H1 (cell line): ENCODE results near the gene SCN2A. TPM values are rescaled to one million over a fixed set of nuclear protein-coding genes. Genes with fewer than 3 reads are reported as not detected.

Source experiments
- polyA plus RNA-seq, 7 experiments: library from polyadenylated mRNA; depleted of rRNA in 3 of 7; stranded (reverse) in 5 of 7; unstranded in 2 of 7; fragments of >200 nt in 5 of 7; fragments of 200-250 nt in 2 of 7; gene quantifications; 1 replicate in 5 of 7; 2 replicates in 1 of 7; 4 replicates in 1 of 7; pipeline versions ENCODE4 v1.2.1 to v1.2.3, GENCODE V29; 2011 to 2013; ENCODE audit warnings: missing spikeins in 2 of 7, mixed read lengths in 2 of 7
- total RNA-seq: library from RNA; stranded (reverse); fragmentation: NEBNext Ultra II Directional; extraction: Animal tissue kit (Norgen Biotek cat#: 25700); gene quantifications from 2 replicates; pipeline ENCODE4 v1.2.1, GENCODE V29; 2021

SCN2A gene
- total and polyA plus RNA-seq, 2 of the 8 experiments (the other 6 are each of a cell fraction or from before 2014, with no cell fraction given): 0.18 to 1.1 TPM

Other genes with a start within 250 kb of the SCN2A start
- gene SCN3A, start 35.4 kb upstream of the SCN2A start, total RNA-seq: not detected in 2 replicates
- 0.02 TPM in 1 of 2 replicates, not detected in the other for gene SCN3A, start 35.4 kb upstream of the SCN2A start, polyA plus RNA-seq (2011; rRNA removed)
- gene CSRNP3, start 230.3 kb downstream of the SCN2A start, total RNA-seq: 6.5 and 6.7 TPM in 2 replicates
- 0.61 and 1.3 TPM in 2 replicates for gene CSRNP3, start 230.3 kb downstream of the SCN2A start, polyA plus RNA-seq (2011; rRNA removed)